ENCODE results near the gene CTNNA3.

DNA sequence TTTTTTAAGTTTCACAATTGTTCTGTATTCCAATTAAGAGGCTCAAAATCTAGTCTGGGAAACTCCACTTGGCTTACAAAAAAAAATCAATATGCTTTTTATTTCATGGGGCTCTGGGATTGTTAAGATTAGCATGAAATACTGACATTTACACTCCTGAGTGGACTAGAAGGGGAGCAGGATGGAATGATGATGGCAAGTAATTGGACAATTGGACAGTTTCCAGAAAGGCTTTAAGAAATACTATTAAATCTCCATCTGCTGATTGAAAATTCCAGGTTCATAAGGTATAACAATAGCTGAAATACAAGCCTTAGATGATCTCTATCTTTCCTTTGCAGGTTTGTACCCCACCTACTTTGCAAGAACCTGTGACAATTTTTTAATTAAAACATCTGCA lies 585.7 kb downstream of the CTNNA3 start:
- TF ChIP-seq, protein P1, sequence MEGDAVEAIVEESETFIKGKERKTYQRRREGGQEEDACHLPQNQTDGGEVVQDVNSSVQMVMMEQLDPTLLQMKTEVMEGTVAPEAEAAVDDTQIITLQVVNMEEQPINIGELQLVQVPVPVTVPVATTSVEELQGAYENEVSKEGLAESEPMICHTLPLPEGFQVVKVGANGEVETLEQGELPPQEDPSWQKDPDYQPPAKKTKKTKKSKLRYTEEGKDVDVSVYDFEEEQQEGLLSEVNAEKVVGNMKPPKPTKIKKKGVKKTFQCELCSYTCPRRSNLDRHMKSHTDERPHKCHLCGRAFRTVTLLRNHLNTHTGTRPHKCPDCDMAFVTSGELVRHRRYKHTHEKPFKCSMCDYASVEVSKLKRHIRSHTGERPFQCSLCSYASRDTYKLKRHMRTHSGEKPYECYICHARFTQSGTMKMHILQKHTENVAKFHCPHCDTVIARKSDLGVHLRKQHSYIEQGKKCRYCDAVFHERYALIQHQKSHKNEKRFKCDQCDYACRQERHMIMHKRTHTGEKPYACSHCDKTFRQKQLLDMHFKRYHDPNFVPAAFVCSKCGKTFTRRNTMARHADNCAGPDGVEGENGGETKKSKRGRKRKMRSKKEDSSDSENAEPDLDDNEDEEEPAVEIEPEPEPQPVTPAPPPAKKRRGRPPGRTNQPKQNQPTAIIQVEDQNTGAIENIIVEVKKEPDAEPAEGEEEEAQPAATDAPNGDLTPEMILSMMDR (IDR thresholded peaks at IDR 0.05; ENCODE audit: poor library complexity, severe bottlenecking): no peak
- TF ChIP-seq EZH2 (IDR thresholded peaks at IDR 0.05; ENCODE audit: borderline replicate concordance, insufficient read depth, low read length, poor library complexity, severe bottlenecking) (no peak), TAF1 (IDR thresholded peaks at IDR 0.05; ENCODE audit: low read depth) (no peak), EP300 (conservative IDR thresholded peaks at IDR 0.05; ENCODE audit: poor library complexity, severe bottlenecking) (no peak), POLR2AphosphoS5 (IDR thresholded peaks at IDR 0.05) (no peak), SMC3 (conservative IDR thresholded peaks at IDR 0.05; ENCODE audit: poor library complexity) (no peak), RAD21 (conservative IDR thresholded peaks at IDR 0.05) (no peak), MXI1 (conservative IDR thresholded peaks at IDR 0.05; ENCODE audit: poor library complexity, severe bottlenecking) (no peak)
- TF ChIP-seq, protein P2, sequence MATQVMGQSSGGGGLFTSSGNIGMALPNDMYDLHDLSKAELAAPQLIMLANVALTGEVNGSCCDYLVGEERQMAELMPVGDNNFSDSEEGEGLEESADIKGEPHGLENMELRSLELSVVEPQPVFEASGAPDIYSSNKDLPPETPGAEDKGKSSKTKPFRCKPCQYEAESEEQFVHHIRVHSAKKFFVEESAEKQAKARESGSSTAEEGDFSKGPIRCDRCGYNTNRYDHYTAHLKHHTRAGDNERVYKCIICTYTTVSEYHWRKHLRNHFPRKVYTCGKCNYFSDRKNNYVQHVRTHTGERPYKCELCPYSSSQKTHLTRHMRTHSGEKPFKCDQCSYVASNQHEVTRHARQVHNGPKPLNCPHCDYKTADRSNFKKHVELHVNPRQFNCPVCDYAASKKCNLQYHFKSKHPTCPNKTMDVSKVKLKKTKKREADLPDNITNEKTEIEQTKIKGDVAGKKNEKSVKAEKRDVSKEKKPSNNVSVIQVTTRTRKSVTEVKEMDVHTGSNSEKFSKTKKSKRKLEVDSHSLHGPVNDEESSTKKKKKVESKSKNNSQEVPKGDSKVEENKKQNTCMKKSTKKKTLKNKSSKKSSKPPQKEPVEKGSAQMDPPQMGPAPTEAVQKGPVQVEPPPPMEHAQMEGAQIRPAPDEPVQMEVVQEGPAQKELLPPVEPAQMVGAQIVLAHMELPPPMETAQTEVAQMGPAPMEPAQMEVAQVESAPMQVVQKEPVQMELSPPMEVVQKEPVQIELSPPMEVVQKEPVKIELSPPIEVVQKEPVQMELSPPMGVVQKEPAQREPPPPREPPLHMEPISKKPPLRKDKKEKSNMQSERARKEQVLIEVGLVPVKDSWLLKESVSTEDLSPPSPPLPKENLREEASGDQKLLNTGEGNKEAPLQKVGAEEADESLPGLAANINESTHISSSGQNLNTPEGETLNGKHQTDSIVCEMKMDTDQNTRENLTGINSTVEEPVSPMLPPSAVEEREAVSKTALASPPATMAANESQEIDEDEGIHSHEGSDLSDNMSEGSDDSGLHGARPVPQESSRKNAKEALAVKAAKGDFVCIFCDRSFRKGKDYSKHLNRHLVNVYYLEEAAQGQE (IDR thresholded peaks at IDR 0.05; ENCODE audit: borderline replicate concordance): no peak
